Left lung (tissue), 10 donors: ENCODE measurements around the gene RIT1. TPM values are rescaled to one million over a fixed set of nuclear protein-coding genes. Genes with fewer than 3 reads are reported as not detected.

Experiments
- ATAC-seq: fragments of 200-7000 bp; cut with Tn5 transposase; one replicate; pipeline ENCODE4 v1.9.1; 2020; ENCODE audit warnings: moderate library complexity
- DNase-seq, 4 donors: peaks; one replicate each; pipeline ENCODE4 v3.0.0-alpha.2; 2013 to 2020
- H3K27ac ChIP-seq, 2 donors: fragments of 200-600 bp; sonication (generic) in 1 of 2; one replicate each; pipeline versions ENCODE4 v1.5.0 to v1.8.0; 2020 to 2021
- H3K27me3 ChIP-seq, 2 donors: fragments of 200-600 bp; sonication (generic) in 1 of 2; one replicate each; pipeline versions ENCODE4 v1.5.0 to v1.8.0; 2020 to 2021
- H3K36me3 ChIP-seq, 2 donors: fragments of 200-600 bp; sonication (generic) in 1 of 2; one replicate each; pipeline versions ENCODE4 v1.5.0 to v1.8.0; 2020 to 2021
- H3K4me1 ChIP-seq, 2 donors: fragments of 200-600 bp; one replicate each; pipeline ENCODE4 v1.8.0; 2021
- H3K4me3 ChIP-seq, 2 donors: fragments of 200-600 bp; sonication (generic) in 1 of 2; one replicate each; pipeline versions ENCODE4 v1.5.0 to v1.8.0; 2020 to 2021; ENCODE audit warnings: mild to moderate bottlenecking in 1 of 2
- H3K9me3 ChIP-seq, 2 donors: fragments of 200-600 bp; sonication (generic) in 1 of 2; one replicate each; pipeline versions ENCODE4 v1.5.0 to v1.8.0; 2020 to 2021
- intact Hi-C, 2 donors: fragments of 100-400 bp; cut with DNase I; formaldehyde crosslinking; loops; one replicate each; pipeline versions ENCODE4 v1.11.2 to v1.14.2; 2022
- polyA plus RNA-seq, 6 donors: library from polyadenylated mRNA; unstranded; fragments of 120-200 nt; gene quantifications; one replicate each; pipeline ENCODE4 v1.2.1, GENCODE V29; 2013; ENCODE audit not compliant: insufficient read length in 6 of 6
- total RNA-seq, 2 donors: library from RNA; stranded (reverse); fragmentation: NEBNext Ultra II Directional; extraction: Animal tissue kit (Norgen Biotek cat#: 25700); gene quantifications; one replicate each; pipeline ENCODE4 v1.2.1, GENCODE V29; 2021
- TF ChIP-seq, protein P1 (sequence below), 2 donors: fragments of 200-600 bp; sonication (generic) in 1 of 2; IDR thresholded peaks; one replicate each; pipeline versions ENCODE4 v1.5.0 to v1.8.0; 2021; ENCODE audit warnings: antibody characterized with exemption in 2 of 2
- donor health status: DM: no; HTN: yes; CAD: no.
- donor health status: DM: no; HTN: no; CAD: no.

RIT1 gene
- total and polyA plus RNA-seq, 8 donors: 40.8 to 55.9 (median 49.1) TPM

DNA sequence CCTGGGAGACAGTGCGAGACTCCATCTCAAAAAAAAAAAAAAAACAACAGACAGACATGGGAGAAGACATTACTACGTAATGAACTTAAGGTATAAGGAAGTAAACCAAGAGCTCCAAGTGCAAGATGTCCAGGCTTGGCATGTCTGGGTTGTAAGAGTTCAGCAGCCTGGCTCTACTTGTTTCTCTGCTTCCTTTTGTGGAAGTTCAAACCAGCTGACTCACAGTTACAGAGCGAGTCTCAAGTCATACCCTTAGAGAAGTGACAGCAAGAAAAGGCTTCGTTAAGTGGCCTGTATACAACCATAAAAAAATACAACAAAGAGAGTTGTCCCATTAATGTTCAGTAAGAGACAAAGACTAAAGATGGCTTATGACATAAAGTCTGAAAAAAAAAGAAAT is 1.3 kb downstream of the RIT1 start:
- H3K9me3 ChIP-seq: no peaks in the 10 kb centered on the region
- H3K27ac ChIP-seq: peak overlapping the region; percentile 88 to 92
- peak in 1 of 4 donors; percentile 50 for DNase-seq
- TF ChIP-seq, protein P1, sequence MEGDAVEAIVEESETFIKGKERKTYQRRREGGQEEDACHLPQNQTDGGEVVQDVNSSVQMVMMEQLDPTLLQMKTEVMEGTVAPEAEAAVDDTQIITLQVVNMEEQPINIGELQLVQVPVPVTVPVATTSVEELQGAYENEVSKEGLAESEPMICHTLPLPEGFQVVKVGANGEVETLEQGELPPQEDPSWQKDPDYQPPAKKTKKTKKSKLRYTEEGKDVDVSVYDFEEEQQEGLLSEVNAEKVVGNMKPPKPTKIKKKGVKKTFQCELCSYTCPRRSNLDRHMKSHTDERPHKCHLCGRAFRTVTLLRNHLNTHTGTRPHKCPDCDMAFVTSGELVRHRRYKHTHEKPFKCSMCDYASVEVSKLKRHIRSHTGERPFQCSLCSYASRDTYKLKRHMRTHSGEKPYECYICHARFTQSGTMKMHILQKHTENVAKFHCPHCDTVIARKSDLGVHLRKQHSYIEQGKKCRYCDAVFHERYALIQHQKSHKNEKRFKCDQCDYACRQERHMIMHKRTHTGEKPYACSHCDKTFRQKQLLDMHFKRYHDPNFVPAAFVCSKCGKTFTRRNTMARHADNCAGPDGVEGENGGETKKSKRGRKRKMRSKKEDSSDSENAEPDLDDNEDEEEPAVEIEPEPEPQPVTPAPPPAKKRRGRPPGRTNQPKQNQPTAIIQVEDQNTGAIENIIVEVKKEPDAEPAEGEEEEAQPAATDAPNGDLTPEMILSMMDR (IDR thresholded peaks at IDR 0.05): no peak
- no peaks in the 10 kb centered on the region for H3K27me3 ChIP-seq
- peak; percentile 56 for ATAC-seq
- peaks cover 4 to 30% of the 10 kb centered on the region in 2 donors for H3K4me1 ChIP-seq
- peak overlapping the region in 1 of 2 donors; percentile 78 for H3K4me3 ChIP-seq
- H3K36me3 ChIP-seq: peaks cover 6 to 79% of the 10 kb centered on the region in 2 donors
- intact Hi-C loops: no loop called here

DNA sequence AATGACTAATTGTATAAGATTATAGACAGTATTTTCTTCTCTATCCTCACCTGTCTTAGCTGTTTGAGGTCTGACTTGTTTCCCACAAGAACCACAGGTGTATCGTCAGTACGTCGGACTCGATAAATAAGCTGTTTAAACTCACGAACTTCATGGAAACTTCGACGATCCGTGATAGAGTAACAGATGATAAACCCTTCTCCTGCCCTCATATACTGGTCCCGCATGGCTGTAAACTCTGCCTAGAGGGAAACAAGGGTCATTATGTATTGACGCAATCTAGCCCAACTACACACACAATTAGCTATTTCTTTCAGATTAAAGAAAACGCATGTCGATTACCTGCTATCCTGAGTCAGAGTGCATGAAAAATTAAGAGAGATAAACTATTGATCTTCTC is 6.9 kb downstream of the RIT1 start:
- Histone ChIP-seq H3K36me3 (peaks cover 10 to 100% of the 10 kb centered on the region in 2 donors), H3K4me1 (peaks cover 1 to 6% of the 10 kb centered on the region in 2 donors), H3K27ac (no peak overlapping the region), H3K9me3 (no peaks in the 10 kb centered on the region), H3K4me3 (no peak overlapping the region), H3K27me3 (no peaks in the 10 kb centered on the region)
- ATAC-seq (no peak), DNase-seq (no peak)
- intact Hi-C loops: no loop called here
- TF ChIP-seq, protein P1 (IDR thresholded peaks at IDR 0.05): no peak

DNA sequence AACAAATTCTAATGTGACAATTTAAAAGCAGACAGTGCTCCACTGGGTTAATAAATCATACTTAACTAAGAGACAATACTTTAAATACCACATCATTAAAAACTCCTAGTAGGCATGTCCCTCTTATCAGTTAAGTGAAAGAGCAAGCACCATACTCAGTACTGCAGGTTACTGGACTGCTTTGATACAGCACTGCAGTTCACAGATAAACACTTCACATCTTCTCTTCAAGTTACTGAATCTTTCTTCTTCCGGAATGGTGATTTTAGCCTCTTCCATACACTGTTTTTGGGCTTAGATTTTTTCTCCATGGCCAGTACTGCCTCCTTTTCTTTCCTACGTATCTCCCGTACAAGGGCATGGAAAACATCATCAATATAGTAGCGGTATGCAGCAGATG is 11.0 kb downstream of the RIT1 start:
- Histone ChIP-seq H3K9me3 (no peaks in the 10 kb centered on the region), H3K4me1 (no peaks in the 10 kb centered on the region), H3K27me3 (no peaks in the 10 kb centered on the region), H3K36me3 (peaks cover 5 to 95% of the 10 kb centered on the region in 2 donors), H3K27ac (no peak overlapping the region), H3K4me3 (no peak overlapping the region)
- intact Hi-C loops: no loop called here
- TF ChIP-seq, protein P1 (IDR thresholded peaks at IDR 0.05): no peak
- DNase-seq (no peak), ATAC-seq (no peak)

DNA sequence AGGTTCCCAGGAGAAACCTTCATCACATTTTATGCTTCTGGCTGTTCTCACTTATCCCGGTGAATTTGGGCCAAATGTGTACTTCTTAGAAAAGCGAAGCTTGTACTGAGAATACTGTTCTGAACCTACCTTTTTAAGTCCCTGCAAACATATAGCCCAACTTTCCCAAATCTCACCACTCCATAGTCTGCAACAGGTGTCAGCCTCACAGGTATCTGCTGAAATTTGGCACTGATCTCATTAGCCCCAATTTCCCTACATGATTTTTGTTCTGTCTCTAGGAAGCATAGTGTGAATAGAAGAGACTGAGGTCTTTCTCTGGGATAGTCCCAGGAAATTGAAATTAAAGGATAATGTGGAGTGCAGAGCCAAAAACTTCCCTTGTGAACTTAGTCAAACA is 11.5 kb downstream of the RIT1 start:
- H3K9me3 ChIP-seq: no peaks in the 10 kb centered on the region
- H3K27ac ChIP-seq: no peak overlapping the region
- H3K27me3 ChIP-seq: no peaks in the 10 kb centered on the region
- ATAC-seq: no peak
- H3K4me1 ChIP-seq: no peaks in the 10 kb centered on the region
- TF ChIP-seq, protein P1 (IDR thresholded peaks at IDR 0.05): no peak
- no peak for DNase-seq
- H3K36me3 ChIP-seq: peaks cover 5 to 90% of the 10 kb centered on the region in 2 donors
- H3K4me3 ChIP-seq: no peak overlapping the region
- intact Hi-C loops: no loop called here

DNA sequence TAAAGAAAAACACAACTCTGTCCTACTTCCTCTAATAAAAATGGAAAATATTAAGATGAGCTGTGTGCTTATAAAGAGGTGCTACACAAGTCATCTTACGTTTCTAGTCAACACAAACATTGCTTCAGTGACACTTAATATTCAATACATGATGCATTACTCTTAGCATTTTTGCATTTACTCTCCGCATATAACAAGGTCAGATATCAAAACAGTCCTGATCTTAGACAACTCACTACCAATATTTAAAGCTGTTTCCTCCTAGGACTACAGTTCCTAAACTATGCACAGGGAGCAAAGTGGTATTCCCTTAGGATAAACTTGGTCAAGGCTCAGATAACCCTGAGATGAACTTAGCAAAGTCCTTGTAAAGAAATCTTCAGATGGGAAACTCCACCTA is 12.3 kb downstream of the RIT1 start:
- ATAC-seq (no peak), DNase-seq (no peak)
- intact Hi-C loops: no loop called here
- Histone ChIP-seq H3K4me3 (no peak overlapping the region), H3K27me3 (no peaks in the 10 kb centered on the region), H3K9me3 (no peaks in the 10 kb centered on the region), H3K27ac (no peak overlapping the region), H3K36me3 (peaks cover 5 to 82% of the 10 kb centered on the region in 2 donors), H3K4me1 (peaks cover 4 to 6% of the 10 kb centered on the region in 2 donors)
- TF ChIP-seq, protein P1 (IDR thresholded peaks at IDR 0.05): no peak
